Liver (tissue), 9 donors: Measurements from ENCODE around the gene VPS35L. TPM values are rescaled to one million over a fixed set of nuclear protein-coding genes. Genes with fewer than 3 reads are reported as not detected.

Experiments used
- DNase-seq: peaks from one replicate; pipeline ENCODE4 v3.0.0-alpha.2; 2017; ENCODE audit warnings: low spot score
- H3K27ac ChIP-seq, 2 donors: one replicate each; pipeline ENCODE4 v1.7.0; 2013; ENCODE audit warnings: inconsistent platforms in 2 of 2, low read length in 2 of 2, control low read depth in 1 of 2, low read depth in 1 of 2, mild to moderate bottlenecking in 1 of 2
- H3K27me3 ChIP-seq, 4 donors: one replicate each; pipeline versions ENCODE4 v1.6.1 to v1.7.0; 2013; ENCODE audit warnings: low read length in 3 of 4, inconsistent platforms in 1 of 4, mild to moderate bottlenecking in 1 of 4, moderate library complexity in 1 of 4; ENCODE audit not compliant: control insufficient read depth in 4 of 4, insufficient read depth in 4 of 4
- H3K36me3 ChIP-seq, 4 donors: one replicate each; pipeline versions ENCODE4 v1.6.1 to v1.7.0; 2013; ENCODE audit warnings: low read length in 3 of 4, mild to moderate bottlenecking in 3 of 4, low read depth in 1 of 4, moderate library complexity in 1 of 4; ENCODE audit not compliant: control insufficient read depth in 4 of 4, insufficient read depth in 3 of 4
- H3K4me1 ChIP-seq, 4 donors: one replicate each; pipeline versions ENCODE4 v1.6.1 to v1.7.0; 2013; ENCODE audit warnings: low read length in 3 of 4, mild to moderate bottlenecking in 3 of 4, moderate library complexity in 1 of 4; ENCODE audit not compliant: control insufficient read depth in 4 of 4, insufficient read depth in 4 of 4
- H3K4me3 ChIP-seq, 3 donors: one replicate each; pipeline versions ENCODE4 v1.6.1 to v1.7.0; 2013; ENCODE audit warnings: low read length in 3 of 3, control low read depth in 1 of 3, low read depth in 1 of 3, mild to moderate bottlenecking in 1 of 3
- H3K9ac ChIP-seq, 2 donors: one replicate each; pipeline ENCODE4 v1.7.0; 2013; ENCODE audit warnings: low read length in 2 of 2, mild to moderate bottlenecking in 2 of 2, moderate library complexity in 2 of 2, control low read depth in 1 of 2, low read depth in 1 of 2
- H3K9me3 ChIP-seq, 4 donors: one replicate each; pipeline versions ENCODE4 v1.6.1 to v1.7.0; 2013; ENCODE audit warnings: low read length in 3 of 4; ENCODE audit not compliant: control insufficient read depth in 4 of 4
- ATF3 ChIP-seq: IDR thresholded peaks from 2 replicates; pipeline ENCODE4 v1.6.1; 2016; ENCODE audit warnings: antibody characterized with exemption
- EGR1 ChIP-seq, 2 donors: IDR thresholded peaks; 2 replicates each; pipeline ENCODE4 v1.6.1; 2016 to 2018; ENCODE audit warnings: antibody characterized with exemption in 2 of 2, low read depth in 2 of 2
- FOXA2 ChIP-seq: IDR thresholded peaks from 2 replicates; pipeline ENCODE4 v1.6.1; 2016; ENCODE audit warnings: antibody characterized with exemption
- GABPA ChIP-seq, 2 donors: IDR thresholded peaks in 1 of 2; conservative IDR thresholded peaks in 1 of 2; 2 replicates each; pipeline ENCODE4 v1.6.1; 2016; ENCODE audit warnings: antibody characterized with exemption in 2 of 2, mild to moderate bottlenecking in 1 of 2, moderate library complexity in 1 of 2
- HNF4A ChIP-seq, 2 donors: conservative IDR thresholded peaks; 2 replicates each; pipeline ENCODE4 v1.6.1; 2016; ENCODE audit warnings: antibody characterized with exemption in 2 of 2, mild to moderate bottlenecking in 2 of 2
- HNF4G ChIP-seq: IDR thresholded peaks from 2 replicates; pipeline ENCODE4 v1.6.1; 2016; ENCODE audit warnings: antibody characterized with exemption
- JUND ChIP-seq, 2 donors: IDR thresholded peaks; 2 replicates each; pipeline ENCODE4 v1.6.1; 2016; ENCODE audit warnings: antibody characterized with exemption in 2 of 2
- NR2F2 ChIP-seq: IDR thresholded peaks from 2 replicates; pipeline ENCODE4 v1.6.1; 2016; ENCODE audit warnings: antibody characterized with exemption
- RAD21 ChIP-seq, 2 donors: IDR thresholded peaks; 2 replicates each; pipeline ENCODE4 v1.6.1; 2016; ENCODE audit warnings: antibody characterized with exemption in 2 of 2, mild to moderate bottlenecking in 2 of 2
- REST ChIP-seq: IDR thresholded peaks from 2 replicates; pipeline ENCODE4 v1.6.1; 2016; ENCODE audit warnings: antibody characterized with exemption, mild to moderate bottlenecking
- TAF1 ChIP-seq: conservative IDR thresholded peaks from 2 replicates; pipeline ENCODE4 v1.6.1; 2016; ENCODE audit warnings: antibody characterized with exemption, mild to moderate bottlenecking
- YY1 ChIP-seq: IDR thresholded peaks from 2 replicates; pipeline ENCODE4 v1.6.1; 2016; ENCODE audit warnings: antibody characterized with exemption, mild to moderate bottlenecking
- ZBTB33 ChIP-seq: IDR thresholded peaks from 2 replicates; pipeline ENCODE4 v1.6.1; 2016; ENCODE audit warnings: antibody characterized with exemption
- WGBS: extraction: QIAGEN DNeasy Blood & Tissue Kit; methylation state at CpG from one replicate; pipeline ENCODE4 v1.1.7; 2013; 5-methylcytosine and 5-hydroxymethylcytosine counted together
- polyA plus RNA-seq, 2 donors: library from polyadenylated mRNA; stranded (reverse) in 1 of 2; unstranded in 1 of 2; fragments of 200-250 nt in 1 of 2; fragments of >200 nt in 1 of 2; fragmentation: Nextera tagmentation in 1 of 2; extraction: Ambion mirVana in 1 of 2; gene quantifications; one replicate each; pipeline versions ENCODE4 v1.2.1 to v1.2.3, GENCODE V29; 2013 to 2015
- total RNA-seq, 2 donors: library from RNA; depleted of rRNA; stranded (reverse); fragments of >200 nt; gene quantifications; one replicate each; pipeline ENCODE4 v1.2.3, GENCODE V29; 2014
- TF ChIP-seq, protein P1 (sequence below): IDR thresholded peaks from 2 replicates; pipeline ENCODE4 v1.6.1; 2016; ENCODE audit warnings: antibody characterized with exemption
- TF ChIP-seq, protein P2 (sequence below): fragments of 150-350 bp; IDR thresholded peaks from 2 replicates; pipeline ENCODE4 v1.5.1; 2017; ENCODE audit warnings: improper control_type of control experiment, low read depth, low read length; ENCODE audit not compliant: missing input control
- donor health status: healthy.
- donor health status: healthy.
- donor health status: healthy.
- donor health status: healthy.
- donor health status: healthy.

Gene VPS35L
- total and polyA plus RNA-seq, 4 donors: 10.5 to 18.2 (median 15.1) TPM

- DNase-seq: no peak
- Histone ChIP-seq H3K27ac (no peak overlapping the region), H3K9ac (no peak overlapping the region), H3K9me3 (no peaks in the 10 kb centered on the region), H3K4me1 (no peaks in the 10 kb centered on the region), H3K4me3 (no peak overlapping the region), H3K27me3 (no peaks in the 10 kb centered on the region), H3K36me3 (peaks cover 6 to 23% (median 9%) of the 10 kb centered on the region in 4 donors)
- TF ChIP-seq REST: no peak
- no peak for TF ChIP-seq GABPA (IDR thresholded peaks at IDR 0.05 in 1 of 2, conservative IDR thresholded peaks at IDR 0.05 in 1 of 2)
- TF ChIP-seq ATF3: no peak
- TF ChIP-seq ZBTB33: no peak
- WGBS: 88% methylated on average over 4 of the region's 4 CpGs
These were observed 134.7 kb downstream of the VPS35L start for GRCh38 chr16:19690196-19690595.

GRCh38 chr16:19691161-19691711, 135.7 kb downstream of the VPS35L start:
- no peak for TF ChIP-seq ATF3
- TF ChIP-seq HNF4G: no peak
- TF ChIP-seq TAF1: no peak
- no peak for TF ChIP-seq HNF4A (conservative IDR thresholded peaks at IDR 0.05)
- TF ChIP-seq, protein P1, sequence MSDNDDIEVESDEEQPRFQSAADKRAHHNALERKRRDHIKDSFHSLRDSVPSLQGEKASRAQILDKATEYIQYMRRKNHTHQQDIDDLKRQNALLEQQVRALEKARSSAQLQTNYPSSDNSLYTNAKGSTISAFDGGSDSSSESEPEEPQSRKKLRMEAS: no peak
- TF ChIP-seq FOXA2: no peak
- no peak for TF ChIP-seq NR2F2
- no peak for TF ChIP-seq EGR1 (IDR thresholded peaks at IDR 0.05; ENCODE audit: low read depth in 2 of 2)
- TF ChIP-seq, protein P2, sequence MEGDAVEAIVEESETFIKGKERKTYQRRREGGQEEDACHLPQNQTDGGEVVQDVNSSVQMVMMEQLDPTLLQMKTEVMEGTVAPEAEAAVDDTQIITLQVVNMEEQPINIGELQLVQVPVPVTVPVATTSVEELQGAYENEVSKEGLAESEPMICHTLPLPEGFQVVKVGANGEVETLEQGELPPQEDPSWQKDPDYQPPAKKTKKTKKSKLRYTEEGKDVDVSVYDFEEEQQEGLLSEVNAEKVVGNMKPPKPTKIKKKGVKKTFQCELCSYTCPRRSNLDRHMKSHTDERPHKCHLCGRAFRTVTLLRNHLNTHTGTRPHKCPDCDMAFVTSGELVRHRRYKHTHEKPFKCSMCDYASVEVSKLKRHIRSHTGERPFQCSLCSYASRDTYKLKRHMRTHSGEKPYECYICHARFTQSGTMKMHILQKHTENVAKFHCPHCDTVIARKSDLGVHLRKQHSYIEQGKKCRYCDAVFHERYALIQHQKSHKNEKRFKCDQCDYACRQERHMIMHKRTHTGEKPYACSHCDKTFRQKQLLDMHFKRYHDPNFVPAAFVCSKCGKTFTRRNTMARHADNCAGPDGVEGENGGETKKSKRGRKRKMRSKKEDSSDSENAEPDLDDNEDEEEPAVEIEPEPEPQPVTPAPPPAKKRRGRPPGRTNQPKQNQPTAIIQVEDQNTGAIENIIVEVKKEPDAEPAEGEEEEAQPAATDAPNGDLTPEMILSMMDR: no peak
- TF ChIP-seq YY1: no peak
- TF ChIP-seq GABPA (IDR thresholded peaks at IDR 0.05 in 1 of 2, conservative IDR thresholded peaks at IDR 0.05 in 1 of 2): no peak
- no peak for TF ChIP-seq JUND (IDR thresholded peaks at IDR 0.05)
- TF ChIP-seq RAD21 (IDR thresholded peaks at IDR 0.05): no peak
- no peak for TF ChIP-seq ZBTB33
- no peak for TF ChIP-seq REST
- H3K9me3 ChIP-seq: no peaks in the 10 kb centered on the region

More at GRCh38 chr16:19691161-19691711, 135.7 kb downstream of the VPS35L start:
- 82% methylated on average over 14 of the region's 14 CpGs for whole genome bisulfite sequencing
- peaks cover 3 to 21% (median 8%) of the 10 kb centered on the region in 4 donors for H3K36me3 ChIP-seq
- H3K27ac ChIP-seq: no peak overlapping the region
- no peak overlapping the region for H3K9ac ChIP-seq
- DNase-seq: no peak
- no peak overlapping the region for H3K4me3 ChIP-seq
- H3K4me1 ChIP-seq: no peaks in the 10 kb centered on the region
- no peaks in the 10 kb centered on the region for H3K27me3 ChIP-seq
